Endometrial microvascular endothelial cells (primary cell): ENCODE results near the gene EFNA5. TPM values are rescaled to one million over a fixed set of nuclear protein-coding genes. Genes with fewer than 3 reads are reported as not detected.

Experiments used
- in situ Hi-C: cut with HindIII; loops from 2 replicates; pipeline ENCODE4 v1.10.0; 2017; ENCODE audit warnings: low sequenced_read_pairs, low pct_unique_long_range_greater_than_20kb; ENCODE audit errors: inconsistent ontology term
- total RNA-seq: library from RNA; depleted of rRNA; stranded (reverse); fragments of >200 nt; gene quantifications from one replicate; pipeline ENCODE4 v1.2.3, GENCODE V29; 2015; ENCODE audit errors: inconsistent ontology term

The EFNA5 gene
- total RNA-seq, 1 donor from 2014 or later: 7.8 TPM

DNA sequence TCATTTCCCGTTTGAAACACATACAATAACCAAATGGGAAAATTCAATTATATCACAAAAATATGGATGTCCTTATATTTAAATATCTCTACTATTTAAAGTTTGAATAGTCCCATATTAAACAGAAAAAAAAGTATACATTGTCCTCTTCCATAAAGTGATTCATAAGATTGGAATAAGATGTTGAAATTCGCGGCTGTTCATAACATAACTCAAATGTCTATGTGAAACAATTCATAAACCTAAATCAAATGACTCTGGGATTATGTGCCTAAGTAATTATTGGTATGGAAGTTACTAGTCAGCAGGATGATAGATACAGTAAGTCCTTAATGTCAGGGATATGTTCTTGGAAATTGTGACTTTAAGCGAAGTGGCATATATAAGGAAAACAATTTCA is 3.9 kb upstream of the EFNA5 start:
- in situ Hi-C loops: no loop called here

DNA sequence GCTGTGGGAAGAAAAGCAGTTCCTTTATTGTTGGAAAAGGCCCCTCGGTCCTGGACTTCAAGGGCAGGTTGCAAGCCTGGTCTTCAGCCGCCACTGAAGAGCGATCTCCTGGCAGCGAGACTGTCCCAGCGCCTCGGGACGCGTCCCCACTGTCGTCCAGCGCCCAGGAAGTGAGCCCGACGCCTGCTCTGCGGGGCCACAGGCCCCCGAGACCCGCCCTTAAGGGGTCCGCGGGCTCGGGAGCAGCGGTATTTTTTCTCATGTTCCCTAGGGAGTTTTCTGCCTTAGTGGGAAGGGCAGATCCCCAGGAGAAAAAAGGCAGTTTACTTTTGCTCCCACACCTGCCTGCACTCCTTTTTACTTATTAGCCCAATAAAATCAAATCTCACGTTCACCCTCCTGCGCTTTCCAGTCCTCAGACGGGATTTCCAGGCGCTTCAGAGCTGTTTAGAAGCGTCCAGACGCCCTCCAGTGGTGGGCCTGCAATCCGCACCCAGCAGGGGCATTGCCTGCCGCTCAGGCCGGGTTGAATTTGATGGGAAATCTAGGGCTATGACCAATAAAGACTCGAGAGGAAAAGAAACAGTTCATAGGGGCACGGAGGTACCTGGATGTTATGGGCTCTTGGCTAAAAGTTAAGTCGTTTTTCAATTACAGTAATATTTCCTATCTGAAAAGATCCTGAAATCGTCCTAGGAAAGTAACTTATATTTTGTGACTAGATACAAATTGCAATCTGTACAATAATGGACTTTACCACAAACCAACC is 2.8 kb upstream of the EFNA5 start:
- in situ Hi-C loops: no loop called here

DNA sequence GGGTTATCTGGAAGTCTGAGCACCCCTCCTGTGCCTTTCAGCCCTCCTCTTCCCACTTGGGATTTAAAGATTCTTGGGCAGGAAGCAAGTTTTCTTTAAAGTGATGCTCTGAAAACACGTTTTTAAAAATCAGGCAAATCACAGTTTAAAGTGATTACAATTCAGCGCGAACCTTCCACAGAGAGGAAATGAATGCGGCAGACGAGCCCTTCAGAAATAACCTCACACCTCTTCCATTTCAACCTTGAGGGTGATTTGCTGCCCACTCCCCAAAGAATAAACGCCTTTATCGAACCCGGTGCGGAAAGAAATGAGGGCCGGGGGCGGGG is 2.3 kb upstream of the EFNA5 start:
- in situ Hi-C loops: no loop called here

DNA sequence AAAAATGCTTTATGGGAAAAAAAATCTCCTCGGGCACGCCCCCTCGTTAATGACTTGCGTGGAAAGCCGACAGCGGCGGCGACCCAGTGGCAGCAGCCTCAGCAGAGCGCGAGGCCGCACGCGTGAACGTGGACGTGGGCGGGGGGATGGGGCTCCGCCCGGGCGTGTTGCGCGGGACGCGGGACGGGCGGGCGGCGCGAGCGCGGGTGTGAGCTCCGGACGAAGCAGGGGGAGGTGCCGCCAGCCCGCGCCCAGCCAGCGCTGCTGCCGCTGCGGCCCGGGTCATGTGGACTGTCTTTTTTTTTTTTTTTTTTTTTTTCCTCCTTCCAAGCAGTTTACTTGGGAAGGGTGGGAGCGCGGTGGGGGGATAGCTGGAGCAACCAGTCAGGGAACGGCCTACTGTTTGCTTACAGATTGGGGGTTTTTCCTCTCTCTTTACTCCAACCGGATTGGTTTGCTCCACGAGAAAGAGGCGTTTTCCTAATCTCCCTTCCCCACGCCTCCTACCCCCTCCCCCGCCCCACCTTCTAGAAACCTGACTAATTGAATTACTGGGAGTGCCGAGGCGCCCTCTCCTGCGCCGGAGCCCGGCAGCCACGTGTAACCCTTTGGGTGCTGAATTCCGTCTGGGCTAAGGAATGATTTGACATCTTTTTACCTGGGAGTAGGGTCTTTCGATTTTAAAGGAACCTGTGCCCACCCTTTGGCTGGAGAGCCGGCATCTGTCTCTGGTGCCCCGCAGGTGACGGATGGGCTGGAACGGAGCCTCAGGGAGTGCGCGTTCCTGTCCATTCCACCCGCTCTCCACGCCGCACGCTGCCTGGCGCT is 1.7 kb upstream of the EFNA5 start:
- in situ Hi-C loops: no loop called here

- in situ Hi-C loops: no loop called here
These were observed 1.0 kb upstream of the EFNA5 start for GRCh38 chr5:107671742-107672210.

DNA sequence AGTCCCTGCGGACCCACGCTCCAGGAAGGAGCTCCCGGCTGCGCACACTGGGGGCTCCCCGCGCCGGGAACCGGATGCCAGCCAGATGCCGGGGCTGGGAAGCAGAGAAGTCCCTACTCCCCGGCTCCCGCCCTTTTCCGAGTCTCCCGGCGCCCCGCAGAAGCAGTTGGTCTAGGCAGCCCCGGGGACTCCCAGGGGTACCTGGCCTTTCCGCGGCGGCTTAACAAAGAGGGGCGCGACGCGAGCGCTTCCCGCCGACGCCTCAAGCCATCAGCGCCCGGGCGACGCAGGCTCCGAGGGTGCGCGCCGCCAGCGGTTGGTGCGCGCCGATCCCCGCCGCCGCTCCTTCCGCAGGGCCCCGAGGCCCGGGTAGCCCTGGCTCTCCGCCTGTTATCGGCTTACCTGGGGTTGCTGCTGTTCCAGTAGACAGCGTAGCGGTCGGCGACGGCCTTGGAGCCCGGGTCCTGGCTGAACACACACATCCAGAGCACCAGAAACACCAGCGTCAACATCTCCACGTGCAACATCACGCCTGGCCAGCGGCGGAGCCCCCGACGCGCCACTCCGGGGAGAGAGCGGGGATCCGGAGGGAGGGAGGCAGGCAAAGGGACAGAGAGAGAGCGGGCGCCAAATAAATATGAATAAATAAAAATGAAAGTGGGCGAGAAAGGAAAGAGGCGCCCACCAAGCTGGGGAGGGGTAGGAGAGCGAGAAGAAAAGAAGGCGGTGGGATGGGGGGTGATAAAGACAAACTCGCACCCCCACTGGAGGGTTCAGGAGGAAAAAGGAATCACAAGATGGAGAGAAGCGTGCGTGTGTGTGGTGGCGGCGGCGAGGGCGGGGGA is 428 bp downstream of the EFNA5 start:
- in situ Hi-C loops: no loop called here

DNA sequence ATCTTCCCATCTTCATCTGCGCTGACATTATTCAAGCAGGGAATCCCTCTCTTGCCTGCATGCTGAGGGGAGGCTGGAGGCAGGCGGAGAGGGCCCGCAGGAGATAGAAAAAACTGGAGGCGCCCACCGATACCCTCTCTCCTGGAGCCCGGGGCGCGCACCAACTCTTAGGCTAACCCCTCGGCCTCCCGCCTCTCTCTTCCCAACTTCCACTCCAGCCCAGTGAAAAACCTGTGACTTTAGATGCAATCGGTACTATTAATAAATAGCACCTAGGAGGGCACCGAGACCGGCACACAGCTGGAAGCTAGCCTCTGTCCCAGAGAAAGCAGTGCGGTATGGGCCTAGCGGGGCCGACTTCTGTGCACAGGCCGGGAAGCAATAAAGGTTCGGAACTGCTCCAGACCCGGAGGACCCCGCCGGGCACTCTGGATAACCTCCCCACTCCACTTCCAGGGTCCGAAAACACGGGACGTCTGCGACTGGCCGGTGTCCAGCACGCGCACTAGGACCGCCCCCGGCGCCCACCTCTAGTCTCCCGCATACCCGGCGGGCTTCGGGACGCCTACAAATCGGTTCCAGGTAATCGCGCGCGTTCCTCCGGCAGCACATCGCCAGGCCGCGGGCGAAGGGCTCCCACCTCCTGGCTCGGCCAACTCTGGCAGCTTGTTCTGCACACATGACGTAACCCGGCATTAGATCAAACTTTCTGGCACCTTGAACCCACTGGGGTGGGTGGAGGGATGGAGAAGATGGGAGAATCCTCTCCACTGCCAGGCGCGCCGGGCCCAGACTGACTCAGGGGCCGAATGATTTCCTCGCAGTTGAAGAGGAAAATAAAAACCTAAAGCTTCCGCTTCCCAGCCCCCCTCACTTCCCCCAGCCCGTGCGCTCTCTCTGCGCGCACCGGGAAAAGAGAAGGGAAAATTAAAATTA is 1.4 kb downstream of the EFNA5 start:
- in situ Hi-C loops: no loop called here

DNA sequence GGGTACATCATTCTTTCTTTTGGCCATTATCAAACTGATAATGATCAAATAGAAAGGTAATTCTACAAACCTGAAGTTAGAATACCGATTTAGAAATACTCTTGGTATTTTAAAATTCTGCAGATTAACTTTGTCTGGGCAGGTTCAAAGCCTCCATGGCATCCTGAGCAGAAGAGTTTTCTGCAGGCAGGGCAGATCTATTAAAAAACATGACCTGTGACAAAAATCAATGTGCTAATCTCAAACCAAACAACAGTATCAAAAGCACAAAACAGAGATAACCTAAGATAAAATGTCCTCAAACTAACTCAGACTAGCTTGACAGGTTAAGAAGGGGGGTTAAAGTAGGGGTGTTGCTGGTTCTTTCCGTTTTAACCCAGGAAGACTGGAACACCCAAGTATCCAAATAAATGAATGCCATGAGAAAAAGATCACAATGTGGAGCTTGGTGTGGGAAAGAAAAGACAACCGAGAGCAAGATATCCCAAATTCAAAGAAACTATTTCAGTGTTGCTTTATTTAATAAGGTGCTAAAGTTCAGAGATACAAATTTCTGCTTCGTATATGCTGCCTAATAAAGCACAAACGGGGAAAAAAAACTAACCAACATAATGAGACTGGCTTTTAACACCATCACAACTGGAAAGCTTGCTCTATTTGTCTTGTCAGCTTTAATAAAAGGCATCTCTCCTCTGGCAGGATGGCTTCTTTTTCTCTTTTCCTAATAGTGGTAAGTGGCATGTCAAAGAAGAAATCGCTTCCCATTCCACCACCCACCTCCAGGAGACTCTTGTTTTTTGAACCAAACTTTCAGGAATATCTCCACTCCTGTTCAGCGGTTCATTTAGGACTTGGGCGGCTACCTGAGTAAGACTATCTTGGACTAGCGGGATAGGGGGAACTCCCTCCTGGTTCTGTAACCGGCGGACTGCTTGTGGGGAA is 2.3 kb downstream of the EFNA5 start:
- in situ Hi-C loops: no loop called here

DNA sequence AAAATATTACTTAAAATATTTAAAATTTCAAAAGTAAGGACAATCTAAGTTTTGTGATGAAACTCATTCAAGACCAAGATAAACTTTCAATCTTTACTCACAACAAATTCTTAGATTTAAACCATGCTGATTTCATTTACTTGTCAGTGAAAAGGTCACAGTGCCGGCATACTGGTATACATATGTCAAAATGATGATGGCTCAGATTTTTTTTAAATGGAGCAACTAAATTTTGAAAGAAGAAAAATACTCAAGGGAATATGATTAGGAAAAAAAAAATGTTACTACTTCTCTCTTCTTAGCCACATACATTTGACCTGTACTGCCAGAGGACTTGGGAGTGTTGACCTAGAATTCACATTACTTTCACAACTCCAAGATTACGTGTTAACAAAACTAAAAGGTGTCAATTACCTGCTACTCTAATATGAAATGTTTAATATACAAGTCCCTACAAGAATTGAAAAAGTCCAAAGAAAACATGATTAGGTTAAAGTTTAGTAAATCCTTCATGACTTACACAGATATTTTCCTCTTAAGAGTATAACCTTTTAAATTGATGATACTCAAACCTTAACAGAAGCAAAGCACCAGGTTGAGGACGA is 4.6 kb downstream of the EFNA5 start:
- in situ Hi-C loops: no loop called here

DNA sequence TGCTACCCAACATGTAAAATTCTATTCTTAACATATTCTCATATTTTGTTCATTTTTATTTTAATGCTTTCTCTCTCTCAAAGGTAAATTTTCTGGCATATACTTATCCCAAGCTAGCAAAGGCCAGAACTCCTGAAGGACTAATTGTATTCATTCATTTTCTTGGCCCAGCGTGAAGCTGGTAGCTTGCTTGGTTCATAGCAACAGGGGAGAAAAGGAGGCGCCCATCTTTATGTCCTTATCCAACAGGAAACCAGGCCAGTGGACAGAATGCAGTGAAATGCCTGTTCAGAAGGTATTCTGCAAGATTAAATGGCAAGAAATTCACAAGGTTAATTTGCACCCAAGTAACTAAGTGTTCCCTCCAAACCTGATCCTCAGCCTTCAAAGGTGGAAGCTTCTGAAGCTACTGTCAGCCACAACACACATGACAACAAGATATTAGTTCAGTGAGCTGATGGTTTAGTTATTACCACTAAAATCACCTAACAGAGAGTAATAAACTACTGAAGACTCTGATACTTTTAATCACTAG is 5.6 kb downstream of the EFNA5 start:
- in situ Hi-C loops: no loop called here

GRCh38 chr5:107663697-107664096 is 7.0 kb downstream of the EFNA5 start:
- in situ Hi-C loops: no loop called here

GRCh38 chr5:107661650-107662044 is 9.1 kb downstream of the EFNA5 start:
- in situ Hi-C loops: no loop called here

DNA sequence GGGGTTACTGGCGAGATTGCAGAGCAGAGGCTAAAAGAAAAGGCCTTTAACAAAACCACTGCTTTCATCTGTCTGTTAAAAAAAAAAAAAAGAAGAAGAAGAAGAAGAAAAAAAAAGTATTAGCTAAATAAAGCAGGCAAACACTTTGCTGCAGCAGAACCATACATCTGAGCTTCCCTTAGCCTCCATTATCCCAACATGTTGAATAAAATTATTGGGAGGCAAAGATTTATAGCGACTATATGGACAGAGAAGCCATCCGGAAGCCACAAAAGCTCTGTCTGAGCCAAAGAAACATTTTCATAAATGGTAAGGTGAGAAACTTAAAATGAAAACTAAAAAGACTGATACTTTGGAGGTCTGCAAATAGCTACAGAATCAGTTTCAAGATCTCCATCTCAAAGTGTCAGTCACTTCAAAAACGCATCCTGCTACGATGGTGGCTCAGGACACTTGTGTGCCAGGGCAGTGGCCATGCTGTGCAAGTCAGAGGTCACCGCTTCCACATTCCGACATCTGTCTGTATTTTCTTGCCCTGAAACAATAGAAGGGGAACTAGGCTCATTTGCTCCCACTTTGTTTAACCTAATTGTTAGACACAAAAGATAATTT is 9.6 kb downstream of the EFNA5 start:
- in situ Hi-C loops: no loop called here

- in situ Hi-C loops: no loop called here
These were observed 12.2 kb downstream of the EFNA5 start for GRCh38 chr5:107658528-107658927.

DNA sequence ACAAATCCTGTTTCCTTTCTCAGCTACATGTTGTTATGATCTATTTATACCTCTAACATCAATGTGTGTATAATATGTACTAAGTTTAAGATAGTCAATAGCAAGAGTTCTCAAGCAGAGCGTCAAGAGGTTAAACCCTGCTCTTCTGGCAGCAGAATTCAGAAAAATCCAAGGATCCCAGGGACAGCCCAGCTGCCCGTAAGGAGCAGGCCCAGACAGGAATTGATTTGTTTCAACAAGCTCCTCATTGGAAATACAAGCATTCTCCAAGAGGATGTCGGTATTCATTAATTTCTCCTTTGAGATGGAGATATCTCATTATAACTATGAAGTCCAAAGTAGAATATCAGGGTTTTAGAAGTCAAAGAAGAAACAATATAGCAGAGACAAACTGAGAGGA is 14.9 kb downstream of the EFNA5 start:
- in situ Hi-C loops: no loop called here

DNA sequence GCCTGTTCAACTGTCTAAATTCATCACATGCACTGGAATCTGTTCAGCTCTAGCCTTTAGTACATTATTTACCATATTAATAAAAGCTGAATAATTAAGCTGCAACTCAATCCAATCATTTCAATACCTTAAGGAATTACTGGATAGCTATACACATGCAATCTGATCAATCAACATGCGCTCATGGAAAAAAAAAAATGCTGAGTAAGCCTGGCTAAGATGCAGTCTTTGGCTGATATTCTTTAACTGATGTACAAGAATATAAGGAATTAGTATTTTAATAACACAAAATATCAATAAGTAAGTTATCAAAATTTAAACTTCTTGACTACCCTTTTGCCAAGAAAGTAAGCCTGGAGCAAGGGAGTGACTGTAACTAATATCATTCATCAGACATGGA is 15.9 kb downstream of the EFNA5 start:
- in situ Hi-C loops: no loop called here
